COR-L47 (cell line): ENCODE results near the gene SLC2A10.

Experiments
- DNase-seq: peaks from one replicate; lab custom pipeline; 2025; lab: John Stamatoyannopoulos, UW

SLC2A10 gene

GRCh38 chr20:46770330-46771194 lies 61.1 kb downstream of the SLC2A10 start:
- DNase-seq = no peak

GRCh38 chr20:46771195-46771588 lies 61.7 kb downstream of the SLC2A10 start:
- no peak for DNase-seq

GRCh38 chr20:46772901-46773300 lies 63.5 kb downstream of the SLC2A10 start:
- no peak for DNase-seq

- DNase-seq = no peak
These were observed 64.2 kb downstream of the SLC2A10 start for GRCh38 chr20:46773680-46774079.

GRCh38 chr20:46774236-46774635 lies 64.8 kb downstream of the SLC2A10 start:
- DNase-seq = peak; percentile 85

GRCh38 chr20:46774943-46775560 lies 65.6 kb downstream of the SLC2A10 start:
- no peak for DNase-seq

- no peak for DNase-seq
These were observed 66.4 kb downstream of the SLC2A10 start for GRCh38 chr20:46775806-46776205.

- DNase-seq = no peak
These were observed 67.9 kb downstream of the SLC2A10 start for GRCh38 chr20:46777331-46777730.

- no peak for DNase-seq
These were observed 70.4 kb downstream of the SLC2A10 start for GRCh38 chr20:46779831-46780230.

GRCh38 chr20:46784436-46785127 lies 75.1 kb downstream of the SLC2A10 start:
- DNase-seq = no peak
